A549 treated with AZD9567 at 1 μM for 4 hours (cell line): ENCODE data around the gene TMCO5A. TPM values are rescaled to one million over a fixed set of nuclear protein-coding genes. Genes with fewer than 3 reads are reported as not detected.

ENCODE experiments used
- total RNA-seq: library from RNA; stranded (reverse); fragments of 200-300 nt; extraction: Qiagen RNA extraction; gene quantifications from 5 replicates; pipeline ENCODE4 v1.2.3, GENCODE V29; 2022; ENCODE audit not compliant: insufficient read depth

TMCO5A gene
- not detected in 5 replicates for total RNA-seq

GRCh38 chr15:37934340-37934739, at the start of gene TMCO5A:
Gene TMCO5A, plus strand, starts transcription at chr15:37934640. Its CDS starts 1,684 bp downstream, at chr15:37936324.

